HFFc6 (cell line): ENCODE data around the gene RER1. TPM values are rescaled to one million over a fixed set of nuclear protein-coding genes. Genes with fewer than 3 reads are reported as not detected.

Source experiments
- DNase-seq: peaks from one replicate; pipeline ENCODE4 v3.0.0-alpha.2; 2018
- H3K27ac Mint-ChIP-seq: 2 replicates; pipeline ENCODE4 v1.8.0; 2020; ENCODE audit warnings: mild to moderate bottlenecking, mixed read lengths
- H3K27me3 Mint-ChIP-seq: 2 replicates; pipeline ENCODE4 v1.8.0; 2021; ENCODE audit warnings: mild to moderate bottlenecking, moderate library complexity, mixed read lengths; ENCODE audit not compliant: insufficient read depth
- H3K36me3 Mint-ChIP-seq: 2 replicates; pipeline ENCODE4 v1.8.0; 2021; ENCODE audit warnings: low read depth, mixed read lengths
- H3K4me1 Mint-ChIP-seq: 2 replicates; pipeline ENCODE4 v1.8.0; 2020; ENCODE audit warnings: low read depth, mixed read lengths
- H3K4me3 Mint-ChIP-seq: 2 replicates; pipeline ENCODE4 v1.8.0; 2020; ENCODE audit warnings: mild to moderate bottlenecking, moderate library complexity, mixed read lengths
- H3K9me3 Mint-ChIP-seq: 2 replicates; pipeline ENCODE4 v1.8.0; 2020; ENCODE audit warnings: mild to moderate bottlenecking, mixed read lengths
- total RNA-seq, 6 experiments: library from RNA; stranded (reverse); fragmentation: NEBNext Ultra II Directional; extraction: Animal tissue kit (Norgen Biotek cat#: 25700); gene quantifications; 2 replicates in 1 of 6; 3 replicates in 5 of 6; pipeline ENCODE4 v1.2.3, GENCODE V29; 2021
- TF ChIP-seq, protein P1 (sequence below): fragments of 200-600 bp; sonication (generic); IDR thresholded peaks from 2 replicates; pipeline ENCODE4 v1.5.0; 2021; ENCODE audit warnings: antibody characterized with exemption, mild to moderate bottlenecking

Gene RER1
- total RNA-seq, 6 experiments from 2014 or later: 254 to 303 (median 283) TPM

DNA sequence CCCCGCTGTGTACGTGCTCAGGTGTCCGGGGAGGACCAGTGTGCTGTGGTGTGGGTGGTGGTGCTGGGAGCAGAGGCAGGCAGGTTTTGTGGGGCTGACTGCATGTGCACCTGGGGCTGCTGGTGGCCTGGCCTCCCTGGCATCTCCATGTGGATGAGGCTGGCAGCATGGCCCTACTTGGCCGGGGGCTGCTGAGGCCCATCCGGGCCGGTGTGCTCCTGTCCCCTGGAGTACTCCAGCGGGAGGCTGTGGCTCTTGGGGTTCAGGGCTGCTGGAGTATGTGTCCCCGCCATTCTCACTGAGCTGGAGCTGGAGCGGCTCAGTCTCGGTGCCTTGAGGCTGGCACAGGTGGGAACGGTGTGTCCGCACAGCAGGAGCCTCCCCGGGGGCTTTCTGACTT is 41.6 kb downstream of the RER1 start:
- Mint-ChIP-seq H3K9me3 (no peaks in the 10 kb centered on the region), H3K27ac (no peak overlapping the region), H3K4me1 (no peaks in the 10 kb centered on the region), H3K4me3 (no peak overlapping the region), H3K27me3 (peaks cover 25% of the 10 kb centered on the region), H3K36me3 (no peaks in the 10 kb centered on the region)
- TF ChIP-seq, protein P1, sequence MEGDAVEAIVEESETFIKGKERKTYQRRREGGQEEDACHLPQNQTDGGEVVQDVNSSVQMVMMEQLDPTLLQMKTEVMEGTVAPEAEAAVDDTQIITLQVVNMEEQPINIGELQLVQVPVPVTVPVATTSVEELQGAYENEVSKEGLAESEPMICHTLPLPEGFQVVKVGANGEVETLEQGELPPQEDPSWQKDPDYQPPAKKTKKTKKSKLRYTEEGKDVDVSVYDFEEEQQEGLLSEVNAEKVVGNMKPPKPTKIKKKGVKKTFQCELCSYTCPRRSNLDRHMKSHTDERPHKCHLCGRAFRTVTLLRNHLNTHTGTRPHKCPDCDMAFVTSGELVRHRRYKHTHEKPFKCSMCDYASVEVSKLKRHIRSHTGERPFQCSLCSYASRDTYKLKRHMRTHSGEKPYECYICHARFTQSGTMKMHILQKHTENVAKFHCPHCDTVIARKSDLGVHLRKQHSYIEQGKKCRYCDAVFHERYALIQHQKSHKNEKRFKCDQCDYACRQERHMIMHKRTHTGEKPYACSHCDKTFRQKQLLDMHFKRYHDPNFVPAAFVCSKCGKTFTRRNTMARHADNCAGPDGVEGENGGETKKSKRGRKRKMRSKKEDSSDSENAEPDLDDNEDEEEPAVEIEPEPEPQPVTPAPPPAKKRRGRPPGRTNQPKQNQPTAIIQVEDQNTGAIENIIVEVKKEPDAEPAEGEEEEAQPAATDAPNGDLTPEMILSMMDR: no peak
- no peak for DNase-seq

DNA sequence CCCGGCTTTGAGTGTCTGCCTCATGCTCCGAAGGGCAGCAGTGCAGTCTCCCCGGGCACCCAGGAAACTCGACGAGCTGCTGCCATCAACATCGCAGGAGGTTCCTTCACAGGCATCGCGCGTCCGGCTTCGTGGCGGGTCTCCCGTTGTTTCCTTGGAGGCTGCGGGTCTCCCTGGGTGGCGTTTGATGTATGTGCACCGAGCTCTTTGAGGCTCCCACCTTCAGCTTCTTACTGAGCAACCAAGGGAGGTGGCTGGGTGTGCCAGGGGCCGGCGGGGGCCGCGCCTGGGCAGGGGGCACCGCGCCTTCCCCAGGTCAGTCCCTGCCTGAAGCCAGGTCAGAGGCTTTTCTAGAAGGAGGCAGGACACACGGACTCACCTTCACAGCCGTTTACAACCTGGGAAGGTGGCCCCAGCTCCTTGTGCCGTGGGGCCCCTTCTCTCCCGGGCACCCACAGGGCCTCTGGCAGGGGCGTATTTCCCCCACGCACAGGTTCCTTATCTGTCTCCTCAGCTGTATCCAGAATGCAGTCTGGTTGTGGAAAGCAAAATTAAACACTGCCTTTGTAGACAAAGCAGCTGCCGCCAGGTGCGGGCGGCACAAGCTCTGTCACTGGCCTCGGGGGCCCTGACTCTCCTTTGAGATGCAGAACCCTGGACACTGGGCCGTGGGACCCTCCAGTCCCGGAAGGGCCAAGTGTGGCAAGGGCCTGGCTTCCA is 42.5 kb downstream of the RER1 start:
- TF ChIP-seq, protein P1: no peak
- Mint-ChIP-seq H3K9me3 (no peaks in the 10 kb centered on the region), H3K4me1 (no peaks in the 10 kb centered on the region), H3K27ac (no peak overlapping the region), H3K27me3 (peaks cover 25% of the 10 kb centered on the region), H3K36me3 (no peaks in the 10 kb centered on the region), H3K4me3 (no peak overlapping the region)
- DNase-seq: no peak

GRCh38 chr1:2435091-2435490 is 43.5 kb downstream of the RER1 start:
- DNase-seq: no peak
- Mint-ChIP-seq H3K36me3 (no peaks in the 10 kb centered on the region), H3K27me3 (peaks cover 25% of the 10 kb centered on the region), H3K4me3 (no peak overlapping the region), H3K27ac (no peak overlapping the region), H3K4me1 (no peaks in the 10 kb centered on the region), H3K9me3 (no peaks in the 10 kb centered on the region)
- TF ChIP-seq, protein P1: no peak

GRCh38 chr1:2435746-2436355 is 44.2 kb downstream of the RER1 start:
- no peak overlapping the region for H3K4me3 Mint-ChIP-seq

DNA sequence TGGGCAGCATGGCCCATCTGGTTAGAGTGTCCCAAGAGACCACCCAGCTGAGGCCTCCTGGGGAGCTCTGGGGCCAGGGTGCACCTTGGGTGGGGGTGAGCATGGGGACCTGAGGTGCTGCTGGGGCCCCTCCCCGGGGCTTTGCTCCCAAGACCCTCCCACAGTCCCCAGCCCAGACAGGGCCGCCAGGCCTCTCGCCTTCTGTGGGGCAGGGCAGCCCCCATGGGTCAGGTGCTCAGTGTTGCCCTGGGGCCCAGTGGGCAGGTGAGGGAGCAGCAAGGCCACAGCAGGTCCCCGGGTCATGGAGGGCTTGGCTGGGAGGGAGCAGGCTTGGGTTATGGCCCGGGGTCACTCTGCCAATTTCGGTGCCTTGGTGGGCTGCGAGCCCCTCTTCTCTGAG is 45.2 kb downstream of the RER1 start:
- peaks cover 25% of the 10 kb centered on the region for H3K27me3 Mint-ChIP-seq
- TF ChIP-seq, protein P1: no peak

More at GRCh38 chr1:2435746-2436355, 44.2 kb downstream of the RER1 start:
- DNase-seq: no peak
- Mint-ChIP-seq H3K27ac (no peak overlapping the region), H3K4me1 (no peaks in the 10 kb centered on the region), H3K9me3 (peaks cover 5% of the 10 kb centered on the region; the same call in 1 of the 2 replicates), H3K36me3 (no peaks in the 10 kb centered on the region), H3K27me3 (peaks cover 25% of the 10 kb centered on the region)
- TF ChIP-seq, protein P1: no peak

More for the DNA sequence above, 45.2 kb downstream of the RER1 start:
- H3K36me3 Mint-ChIP-seq: no peaks in the 10 kb centered on the region
- DNase-seq: no peak
- H3K9me3 Mint-ChIP-seq: peaks cover 5% of the 10 kb centered on the region; the same call in 1 of the 2 replicates
- no peak overlapping the region for H3K27ac Mint-ChIP-seq
- no peaks in the 10 kb centered on the region for H3K4me1 Mint-ChIP-seq
- H3K4me3 Mint-ChIP-seq: no peak overlapping the region
